Breast epithelium (tissue), 4 donors: ENCODE results near the gene AHNAK2. TPM values are rescaled to one million over a fixed set of nuclear protein-coding genes. Genes with fewer than 3 reads are reported as not detected.

Experiments
- DNase-seq, 2 donors: peaks; one replicate each; pipeline ENCODE4 v3.0.0-alpha.2; 2019; ENCODE audit warnings: low spot score in 2 of 2
- H3K27ac ChIP-seq, 2 donors: fragments of 200-600 bp; sonication (generic) in 1 of 2; one replicate each; pipeline ENCODE4 v1.5.1; 2016 to 2019; ENCODE audit warnings: mild to moderate bottlenecking in 1 of 2
- H3K27me3 ChIP-seq, 2 donors: fragments of 200-600 bp; sonication (generic) in 1 of 2; one replicate each; pipeline versions ENCODE4 v1.5.1 to v1.6.0; 2017 to 2019; ENCODE audit warnings: control low read depth in 1 of 2, mild to moderate bottlenecking in 1 of 2
- H3K36me3 ChIP-seq: fragments of 200-600 bp; one replicate; pipeline ENCODE4 v1.5.1; 2019
- H3K4me1 ChIP-seq, 2 donors: fragments of 200-600 bp; sonication (generic); one replicate each; pipeline ENCODE4 v1.5.1; 2016 to 2019; ENCODE audit warnings: control low read depth in 1 of 2
- H3K4me3 ChIP-seq, 3 donors: fragments of 200-600 bp; sonication (generic); 1 replicate in 2 of 3; 2 replicates in 1 of 3; pipeline ENCODE4 v1.5.1; 2016 to 2019; ENCODE audit warnings: mild to moderate bottlenecking in 3 of 3, moderate library complexity in 2 of 3
- H3K9me3 ChIP-seq, 2 donors: fragments of 200-600 bp; sonication (generic) in 1 of 2; one replicate each; pipeline ENCODE4 v1.5.1; 2016 to 2019; ENCODE audit warnings: control low read depth in 1 of 2
- CTCF ChIP-seq, 3 donors: fragments of 450-650 bp; IDR thresholded peaks; one replicate each; pipeline ENCODE4 v1.5.1; 2016 to 2017; ENCODE audit warnings: antibody characterized with exemption in 3 of 3, mild to moderate bottlenecking in 3 of 3, moderate library complexity in 3 of 3
- POLR2A ChIP-seq: fragments of 450-650 bp; IDR thresholded peaks from one replicate; pipeline ENCODE4 v1.6.1; 2016; ENCODE audit warnings: antibody characterized with exemption, mild to moderate bottlenecking, moderate library complexity
- POLR2AphosphoS5 ChIP-seq, 3 donors: sonication (generic); formaldehyde crosslinking; IDR thresholded peaks; one replicate each; pipeline ENCODE4 v1.6.1; 2017; ENCODE audit warnings: antibody characterized with exemption in 3 of 3
- intact Hi-C: fragments of 100-400 bp; cut with DNase I; formaldehyde crosslinking; loops from one replicate; pipeline ENCODE4 v1.15.1; 2023; ENCODE audit warnings: low total_unique reads
- total RNA-seq, 3 donors: library from RNA; depleted of rRNA; stranded (reverse); fragments of >200 nt; gene quantifications; one replicate each; pipeline ENCODE4 v1.1.0, GENCODE V29; 2016

AHNAK2 gene
- total RNA-seq, 3 donors from 2014 or later: 15.1 to 46.7 (median 19.3) TPM

- no peak for TF ChIP-seq POLR2AphosphoS5 (IDR thresholded peaks at IDR 0.05)
- no peak for TF ChIP-seq POLR2A
- no peak for TF ChIP-seq CTCF (IDR thresholded peaks at IDR 0.05)
- no peak for DNase-seq
Observed at GRCh38 chr14:104991896-104992230, 13.7 kb upstream of the AHNAK2 start.

GRCh38 chr14:104989951-104990303 lies 11.8 kb upstream of the AHNAK2 start:
- H3K4me1 ChIP-seq: peaks cover 0 to 8% of the 10 kb centered on the region in 2 donors
- TF ChIP-seq CTCF (IDR thresholded peaks at IDR 0.05) (no peak), POLR2AphosphoS5 (IDR thresholded peaks at IDR 0.05) (no peak), POLR2A (no peak)
- intact Hi-C loops: no loop called here

More at GRCh38 chr14:104991896-104992230, 13.7 kb upstream of the AHNAK2 start:
- no peak overlapping the region for H3K27ac ChIP-seq
- no peaks in the 10 kb centered on the region for H3K9me3 ChIP-seq
- no peak overlapping the region for H3K4me3 ChIP-seq
- intact Hi-C loops: no loop called here
- no peaks in the 10 kb centered on the region for H3K27me3 ChIP-seq
- H3K36me3 ChIP-seq: peaks cover 4% of the 10 kb centered on the region
- peaks cover 0 to 2% of the 10 kb centered on the region in 2 donors for H3K4me1 ChIP-seq

GRCh38 chr14:104989236-104989950 lies 11.2 kb upstream of the AHNAK2 start:
- H3K4me3 ChIP-seq: no peak overlapping the region
- TF ChIP-seq POLR2AphosphoS5 (IDR thresholded peaks at IDR 0.05): no peak
- no peak for TF ChIP-seq POLR2A
- TF ChIP-seq CTCF (IDR thresholded peaks at IDR 0.05): no peak
- no peaks in the 10 kb centered on the region for H3K27me3 ChIP-seq
- peaks cover 0 to 8% of the 10 kb centered on the region in 2 donors for H3K4me1 ChIP-seq
- intact Hi-C loops: no loop called here
- H3K9me3 ChIP-seq: no peaks in the 10 kb centered on the region
- H3K27ac ChIP-seq: no peak overlapping the region
- no peaks in the 10 kb centered on the region for H3K36me3 ChIP-seq
- no peak for DNase-seq

More at GRCh38 chr14:104989951-104990303, 11.8 kb upstream of the AHNAK2 start:
- Histone ChIP-seq H3K27me3 (no peaks in the 10 kb centered on the region), H3K36me3 (peaks cover 1% of the 10 kb centered on the region), H3K4me3 (no peak overlapping the region), H3K9me3 (no peaks in the 10 kb centered on the region), H3K27ac (no peak overlapping the region)
- DNase-seq: no peak

- no peak for DNase-seq
- peak overlapping the region; percentile 61 to 81 (median 73) for H3K4me3 ChIP-seq
- TF ChIP-seq POLR2AphosphoS5 (IDR thresholded peaks at IDR 0.05) (no peak), POLR2A (no peak), CTCF (IDR thresholded peaks at IDR 0.05) (no peak)
- intact Hi-C loops: no loop called here
- peaks cover 0 to 8% of the 10 kb centered on the region in 2 donors for H3K4me1 ChIP-seq
- no peaks in the 10 kb centered on the region for H3K36me3 ChIP-seq
- no peaks in the 10 kb centered on the region for H3K9me3 ChIP-seq
- H3K27ac ChIP-seq: peak overlapping the region; percentile 81 to 84
- H3K27me3 ChIP-seq: no peaks in the 10 kb centered on the region
Observed at GRCh38 chr14:104986487-104987164, 8.5 kb upstream of the AHNAK2 start.
